GM12801 (cell line): Measurements from ENCODE around the gene GRIFIN.

Experiments
- TF ChIP-seq, protein P1 (sequence below): IDR thresholded peaks from one replicate; pipeline ENCODE4 v1.5.1; 2011; ENCODE audit warnings: control low read depth; ENCODE audit not compliant: insufficient read length; ENCODE audit errors: extremely low read depth

The GRIFIN gene

DNA sequence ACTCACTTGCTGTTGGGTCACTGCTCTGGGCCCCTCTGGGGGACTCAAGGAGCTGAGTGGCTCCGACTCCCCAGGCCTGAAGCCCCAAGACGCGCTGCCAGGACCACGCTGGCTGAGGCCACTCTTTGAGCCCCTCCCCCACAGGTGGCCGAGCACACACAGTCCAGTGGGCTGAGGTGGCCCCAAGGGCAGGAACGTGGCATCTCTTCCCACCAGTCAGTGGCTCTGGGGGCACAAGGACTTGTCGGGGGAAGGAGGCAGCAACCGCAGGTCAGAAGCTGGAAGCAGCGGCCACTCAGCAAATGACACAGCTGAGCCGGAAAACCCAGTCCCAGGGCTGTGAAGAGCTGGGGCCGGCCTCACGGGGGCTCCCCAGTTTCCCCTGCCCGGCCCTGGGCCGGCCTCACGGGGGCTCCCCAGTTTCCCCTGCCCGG lies 24.1 kb downstream of the GRIFIN start:
- TF ChIP-seq, protein P1, sequence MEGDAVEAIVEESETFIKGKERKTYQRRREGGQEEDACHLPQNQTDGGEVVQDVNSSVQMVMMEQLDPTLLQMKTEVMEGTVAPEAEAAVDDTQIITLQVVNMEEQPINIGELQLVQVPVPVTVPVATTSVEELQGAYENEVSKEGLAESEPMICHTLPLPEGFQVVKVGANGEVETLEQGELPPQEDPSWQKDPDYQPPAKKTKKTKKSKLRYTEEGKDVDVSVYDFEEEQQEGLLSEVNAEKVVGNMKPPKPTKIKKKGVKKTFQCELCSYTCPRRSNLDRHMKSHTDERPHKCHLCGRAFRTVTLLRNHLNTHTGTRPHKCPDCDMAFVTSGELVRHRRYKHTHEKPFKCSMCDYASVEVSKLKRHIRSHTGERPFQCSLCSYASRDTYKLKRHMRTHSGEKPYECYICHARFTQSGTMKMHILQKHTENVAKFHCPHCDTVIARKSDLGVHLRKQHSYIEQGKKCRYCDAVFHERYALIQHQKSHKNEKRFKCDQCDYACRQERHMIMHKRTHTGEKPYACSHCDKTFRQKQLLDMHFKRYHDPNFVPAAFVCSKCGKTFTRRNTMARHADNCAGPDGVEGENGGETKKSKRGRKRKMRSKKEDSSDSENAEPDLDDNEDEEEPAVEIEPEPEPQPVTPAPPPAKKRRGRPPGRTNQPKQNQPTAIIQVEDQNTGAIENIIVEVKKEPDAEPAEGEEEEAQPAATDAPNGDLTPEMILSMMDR: no peak

DNA sequence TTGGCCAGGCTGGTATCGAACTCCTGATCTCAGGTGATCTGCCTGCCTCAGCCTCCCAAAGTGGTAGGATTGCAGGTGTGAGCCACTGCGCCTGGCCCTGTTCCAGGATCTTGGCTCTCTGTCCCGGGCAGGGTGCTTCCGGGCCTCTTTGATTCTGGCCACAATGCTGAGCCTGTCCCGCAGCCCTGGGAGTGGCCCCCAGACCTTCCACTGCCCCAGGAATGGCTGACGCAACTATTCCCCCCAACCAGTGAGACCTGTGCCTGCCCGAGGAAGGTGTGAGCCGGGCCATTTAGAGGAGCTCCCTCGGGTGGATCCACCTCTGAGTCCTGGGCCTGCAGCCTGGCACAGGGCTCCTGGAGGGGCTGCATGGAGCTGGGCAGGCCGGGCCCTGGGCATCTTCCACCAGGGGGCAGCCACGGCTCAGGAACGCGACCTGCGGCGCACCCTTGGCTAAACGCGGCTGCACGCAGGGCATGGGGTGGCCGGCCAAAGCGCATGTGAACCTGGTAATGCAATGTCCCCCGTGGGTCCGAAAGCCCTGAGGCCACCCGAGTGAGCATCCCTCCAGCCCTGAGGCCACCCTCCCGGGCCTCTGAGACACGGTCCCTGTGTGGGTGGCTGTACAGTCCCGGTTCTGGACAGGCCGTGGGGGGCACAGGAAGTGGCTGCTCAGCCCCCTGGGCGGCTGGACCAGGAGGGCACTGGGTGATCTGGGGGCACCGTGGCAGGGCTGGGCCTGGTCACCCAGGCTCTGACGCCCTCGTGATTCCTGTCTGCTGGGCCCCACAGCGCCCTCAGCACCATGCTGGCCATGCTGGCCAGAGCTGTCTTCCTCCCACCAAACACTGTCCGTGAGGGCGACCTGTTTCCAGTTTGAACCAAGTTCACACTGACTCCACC lies 24.8 kb downstream of the GRIFIN start:
- TF ChIP-seq, protein P1: no peak

DNA sequence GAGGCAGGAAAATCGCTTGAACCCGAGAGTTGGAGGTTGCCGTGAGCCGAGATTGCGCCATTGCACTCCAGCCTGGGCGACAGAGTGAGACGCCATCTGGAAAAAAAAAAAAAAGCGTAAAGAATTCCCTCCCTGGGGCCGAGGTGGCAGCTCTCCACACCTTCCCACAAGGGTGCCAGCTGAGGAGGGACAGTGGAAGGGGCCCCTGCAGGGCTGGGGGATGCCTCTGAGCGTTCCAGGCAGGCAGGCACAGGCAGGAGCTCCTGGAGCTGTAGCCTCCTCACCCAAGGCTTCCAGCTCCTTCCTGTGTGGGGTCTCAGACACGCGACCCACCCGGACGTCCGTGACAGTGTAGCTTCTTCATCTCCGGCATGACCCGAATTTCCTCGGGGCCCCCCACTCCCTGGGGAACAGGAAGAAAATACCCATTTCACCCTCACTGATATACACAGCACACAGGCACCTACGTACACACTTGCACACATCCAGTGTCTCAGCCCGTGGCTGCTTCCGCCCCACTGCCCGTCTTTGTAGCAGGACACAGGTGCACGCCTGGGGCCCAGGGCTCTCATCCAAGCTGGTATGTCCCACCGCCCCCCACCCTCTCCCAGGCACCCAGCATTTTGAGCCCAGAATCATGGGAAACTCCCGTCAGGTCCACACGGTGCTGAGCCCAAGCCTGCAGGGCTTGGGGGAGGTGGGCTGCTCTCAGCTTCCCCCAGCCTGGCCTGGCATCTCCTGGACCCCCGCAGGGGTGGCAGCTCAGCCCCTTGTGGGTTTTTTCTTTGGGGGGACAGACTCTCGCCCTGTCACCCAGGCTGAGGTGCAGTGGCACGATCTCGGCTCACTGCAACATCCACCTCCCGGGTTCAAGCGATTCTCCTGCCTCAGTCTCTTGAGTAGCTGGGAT lies 25.7 kb downstream of the GRIFIN start:
- TF ChIP-seq, protein P1: no peak

DNA sequence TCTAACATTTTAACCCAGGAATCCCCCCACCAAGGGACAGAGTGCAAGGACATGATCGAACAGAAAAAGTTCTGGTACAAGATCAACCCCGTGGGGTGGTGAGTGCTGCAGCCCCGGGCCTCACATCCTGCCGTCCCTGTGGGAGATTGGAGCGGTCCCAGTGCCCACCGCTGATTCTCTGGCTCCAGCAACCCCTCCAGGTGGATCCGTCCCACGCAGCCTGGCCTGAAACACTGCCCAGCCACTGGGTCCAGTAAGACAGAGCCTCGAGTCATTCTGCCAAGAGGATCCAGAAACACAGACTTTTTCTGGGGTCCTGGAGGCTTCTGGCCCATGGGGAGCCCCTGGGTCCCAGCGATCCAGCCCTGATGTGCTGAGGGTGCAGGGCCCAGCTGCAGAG lies 29.5 kb downstream of the GRIFIN start:
- TF ChIP-seq, protein P1: no peak

DNA sequence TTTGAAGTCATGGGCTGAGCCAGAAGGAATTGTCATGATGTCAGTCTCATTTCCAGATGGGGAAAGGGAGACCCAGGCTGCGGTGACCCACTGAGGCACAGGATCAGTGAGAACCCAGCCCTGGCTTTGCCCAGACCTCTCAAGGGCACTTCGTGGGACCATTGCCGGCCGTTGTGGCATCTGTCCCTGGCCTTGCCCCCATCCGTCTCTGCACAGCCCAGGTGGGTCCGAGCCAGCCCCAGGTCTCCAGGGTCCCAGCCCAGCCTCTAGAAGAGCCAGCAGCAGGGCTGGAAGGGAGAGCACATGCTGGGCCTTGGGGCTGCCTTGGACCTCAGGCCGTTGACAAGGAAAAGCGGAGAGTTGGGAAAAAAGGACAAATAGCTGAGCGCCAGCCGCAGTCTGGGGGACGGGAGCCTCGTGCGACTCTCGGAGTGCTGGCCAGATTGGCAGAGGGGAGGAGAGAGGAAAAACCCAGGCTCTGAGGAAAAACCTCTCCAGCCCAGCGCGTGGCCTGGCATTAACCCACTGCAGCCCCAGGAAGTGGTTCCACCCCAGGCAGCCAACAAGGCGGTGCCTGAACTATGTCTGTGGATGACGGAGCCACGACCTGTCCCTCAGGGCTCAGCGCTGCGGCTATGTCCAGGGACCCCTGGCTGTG lies 30.2 kb downstream of the GRIFIN start:
- TF ChIP-seq, protein P1: no peak

DNA sequence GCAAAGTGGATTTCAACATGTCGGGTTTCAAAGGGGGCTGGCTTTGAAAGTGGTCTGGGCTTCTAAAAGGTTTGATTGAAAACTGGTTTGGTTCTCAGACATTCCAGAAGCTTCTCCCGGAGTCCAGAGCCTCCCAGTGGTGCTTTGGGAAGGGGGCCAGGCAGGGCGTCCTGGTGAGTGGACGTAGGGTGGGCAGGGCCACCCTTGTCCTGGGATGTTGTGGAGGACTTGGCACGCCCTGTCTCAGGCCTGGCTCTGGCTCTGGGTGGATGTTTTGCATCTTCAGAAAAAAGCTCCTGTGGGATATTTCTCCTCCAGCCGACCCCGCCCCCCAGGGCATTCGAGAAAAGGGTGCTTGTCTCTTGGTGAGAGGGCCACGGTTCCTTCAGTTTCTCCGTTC lies 31.2 kb downstream of the GRIFIN start:
- TF ChIP-seq, protein P1: no peak

DNA sequence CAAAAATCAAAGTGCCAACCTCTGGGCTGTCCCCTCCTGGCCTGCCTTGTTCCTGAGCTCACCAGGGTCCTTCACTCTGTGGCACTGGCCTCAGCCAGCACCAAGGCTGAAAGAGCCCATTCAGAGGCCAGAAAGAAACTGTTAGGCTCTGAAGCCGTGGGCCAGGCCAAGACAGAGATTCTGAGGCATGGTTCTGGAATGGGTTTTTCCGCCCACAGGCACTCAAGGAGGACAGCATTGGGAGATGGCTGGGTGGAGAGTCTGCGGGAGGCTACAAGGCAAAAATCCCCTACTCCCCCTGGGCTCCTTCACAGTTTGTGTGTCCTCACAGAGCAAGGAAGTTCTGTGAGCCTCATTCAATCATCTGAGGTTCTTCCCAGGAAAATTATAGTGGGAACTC lies 31.7 kb downstream of the GRIFIN start:
- TF ChIP-seq, protein P1: no peak
